Left lung (tissue), 10 donors: ENCODE measurements around the gene LYRM2. TPM values are rescaled to one million over a fixed set of nuclear protein-coding genes. Genes with fewer than 3 reads are reported as not detected.

Experiments used
- ATAC-seq: fragments of 200-7000 bp; cut with Tn5 transposase; one replicate; pipeline ENCODE4 v1.9.1; 2020; ENCODE audit warnings: moderate library complexity
- DNase-seq, 4 donors: peaks; one replicate each; pipeline ENCODE4 v3.0.0-alpha.2; 2013 to 2020
- H3K27ac ChIP-seq, 2 donors: fragments of 200-600 bp; sonication (generic) in 1 of 2; one replicate each; pipeline versions ENCODE4 v1.5.0 to v1.8.0; 2020 to 2021
- H3K27me3 ChIP-seq, 2 donors: fragments of 200-600 bp; sonication (generic) in 1 of 2; one replicate each; pipeline versions ENCODE4 v1.5.0 to v1.8.0; 2020 to 2021
- H3K36me3 ChIP-seq, 2 donors: fragments of 200-600 bp; sonication (generic) in 1 of 2; one replicate each; pipeline versions ENCODE4 v1.5.0 to v1.8.0; 2020 to 2021
- H3K4me1 ChIP-seq, 2 donors: fragments of 200-600 bp; one replicate each; pipeline ENCODE4 v1.8.0; 2021
- H3K4me3 ChIP-seq, 2 donors: fragments of 200-600 bp; sonication (generic) in 1 of 2; one replicate each; pipeline versions ENCODE4 v1.5.0 to v1.8.0; 2020 to 2021; ENCODE audit warnings: mild to moderate bottlenecking in 1 of 2
- H3K9me3 ChIP-seq, 2 donors: fragments of 200-600 bp; sonication (generic) in 1 of 2; one replicate each; pipeline versions ENCODE4 v1.5.0 to v1.8.0; 2020 to 2021
- CTCF ChIP-seq, 2 donors: fragments of 200-600 bp; sonication (generic) in 1 of 2; IDR thresholded peaks; one replicate each; pipeline versions ENCODE4 v1.5.0 to v1.8.0; 2021; ENCODE audit warnings: antibody characterized with exemption in 2 of 2
- intact Hi-C, 2 donors: fragments of 100-400 bp; cut with DNase I; formaldehyde crosslinking; loops; one replicate each; pipeline versions ENCODE4 v1.11.2 to v1.14.2; 2022
- polyA plus RNA-seq, 6 donors: library from polyadenylated mRNA; unstranded; fragments of 120-200 nt; gene quantifications; one replicate each; pipeline ENCODE4 v1.2.1, GENCODE V29; 2013; ENCODE audit not compliant: insufficient read length in 6 of 6
- total RNA-seq, 2 donors: library from RNA; stranded (reverse); fragmentation: NEBNext Ultra II Directional; extraction: Animal tissue kit (Norgen Biotek cat#: 25700); gene quantifications; one replicate each; pipeline ENCODE4 v1.2.1, GENCODE V29; 2021
- donor health status: DM: no; HTN: yes; CAD: no.
- donor health status: DM: no; HTN: no; CAD: no.

The LYRM2 gene
- total and polyA plus RNA-seq, 8 donors, result 34.4 to 46.4 (median 41.8) TPM

- Histone ChIP-seq H3K4me1 (no peaks in the 10 kb centered on the region), H3K27me3 (no peaks in the 10 kb centered on the region), H3K36me3 (no peaks in the 10 kb centered on the region), H3K27ac (no peak overlapping the region), H3K9me3 (no peaks in the 10 kb centered on the region), H3K4me3 (peak overlapping the region in 1 of 2 donors; percentile 13)
- ATAC-seq (peak; percentile 73), DNase-seq (no peak)
- intact Hi-C loops, result no loop called here
- TF ChIP-seq CTCF (IDR thresholded peaks at IDR 0.05), result no peak
Measured at GRCh38 chr6:89542081-89542857, 96.3 kb downstream of the LYRM2 start.

- Histone ChIP-seq H3K36me3 (no peaks in the 10 kb centered on the region), H3K27me3 (no peaks in the 10 kb centered on the region), H3K9me3 (no peaks in the 10 kb centered on the region), H3K4me3 (no peak overlapping the region), H3K27ac (no peak overlapping the region), H3K4me1 (no peaks in the 10 kb centered on the region)
- no peak for DNase-seq
- ATAC-seq, result no peak
- intact Hi-C loops, result no loop called here
- no peak for TF ChIP-seq CTCF (IDR thresholded peaks at IDR 0.05)
Measured at GRCh38 chr6:89539779-89540178, 98.8 kb downstream of the LYRM2 start.

GRCh38 chr6:89536231-89536630 lies 102.3 kb downstream of the LYRM2 start:
- DNase-seq (no peak), ATAC-seq (no peak)
- H3K27me3 ChIP-seq, result no peaks in the 10 kb centered on the region
- H3K4me3 ChIP-seq, result no peak overlapping the region
- no peaks in the 10 kb centered on the region for H3K9me3 ChIP-seq
- intact Hi-C loops, result no loop called here
- TF ChIP-seq CTCF (IDR thresholded peaks at IDR 0.05), result no peak
- H3K4me1 ChIP-seq, result no peaks in the 10 kb centered on the region
- H3K36me3 ChIP-seq, result no peaks in the 10 kb centered on the region
- H3K27ac ChIP-seq, result no peak overlapping the region

- Histone ChIP-seq H3K27me3 (no peaks in the 10 kb centered on the region), H3K9me3 (no peaks in the 10 kb centered on the region), H3K27ac (no peak overlapping the region), H3K36me3 (no peaks in the 10 kb centered on the region), H3K4me3 (no peak overlapping the region), H3K4me1 (no peaks in the 10 kb centered on the region)
- intact Hi-C loops, result no loop called here
- no peak for ATAC-seq
- TF ChIP-seq CTCF (IDR thresholded peaks at IDR 0.05), result no peak
- DNase-seq, result no peak
Measured at GRCh38 chr6:89530982-89531381, 107.6 kb downstream of the LYRM2 start.

- no peaks in the 10 kb centered on the region for H3K27me3 ChIP-seq
- intact Hi-C loops, result no loop called here
- H3K9me3 ChIP-seq, result no peaks in the 10 kb centered on the region
- no peak for TF ChIP-seq CTCF (IDR thresholded peaks at IDR 0.05)
- no peak overlapping the region for H3K4me3 ChIP-seq
- ATAC-seq, result no peak
- no peak overlapping the region for H3K27ac ChIP-seq
- H3K4me1 ChIP-seq, result no peaks in the 10 kb centered on the region
- no peak for DNase-seq
- no peaks in the 10 kb centered on the region for H3K36me3 ChIP-seq
Measured at GRCh38 chr6:89528866-89529265, 109.7 kb downstream of the LYRM2 start.
